Erythroblast (primary cell): ENCODE data around the gene PKP2.

Source experiments
- GATA1 ChIP-seq: IDR thresholded peaks from 2 replicates; pipeline ENCODE4 v1.6.1; 2011; ENCODE audit warnings: low read depth, mild to moderate bottlenecking, control low read depth, low read length, moderate library complexity
- POLR2A ChIP-seq: IDR thresholded peaks from 2 replicates; pipeline ENCODE4 v1.6.1; 2011; ENCODE audit warnings: mild to moderate bottlenecking, low read length

GRCh38 chr12:32902287-32902997, 5.9 kb upstream of the PKP2 start:
- TF ChIP-seq POLR2A (no peak), GATA1 (no peak)
